ENCODE data around the gene ARHGAP42.

The ARHGAP42 gene

GRCh38 chr11:100752371-100753171 lies 65.5 kb downstream of the ARHGAP42 start:
- no peak overlapping the region for H3K4me3 ChIP-seq (ENCODE audit: low read depth, low read length)
- TF ChIP-seq MYC (IDR thresholded peaks at IDR 0.05; ENCODE audit: low read depth, low read length), result no peak
- TF ChIP-seq CTCF (IDR thresholded peaks at IDR 0.05; ENCODE audit: low read depth, low read length), result no peak
- DNase-seq (ENCODE audit: low read depth), result no peak

GRCh38 chr11:100753172-100753543 lies 66.1 kb downstream of the ARHGAP42 start:
- TF ChIP-seq MAX (IDR thresholded peaks at IDR 0.05; ENCODE audit: low read depth, low read length) (no peak), CTCF (IDR thresholded peaks at IDR 0.05; ENCODE audit: low read depth, low read length) (no peak), MYC (IDR thresholded peaks at IDR 0.05; ENCODE audit: low read depth, low read length) (no peak), POLR2A (IDR thresholded peaks at IDR 0.05; ENCODE audit: extremely low read depth, insufficient read length) (no peak)
- DNase-seq (ENCODE audit: low read depth), result no peak
- H3K4me3 ChIP-seq (ENCODE audit: low read depth, low read length), result no peak overlapping the region

GRCh38 chr11:100753571-100753970 lies 66.5 kb downstream of the ARHGAP42 start:
- DNase-seq (ENCODE audit: low read depth), result no peak
- no peak overlapping the region for H3K4me3 ChIP-seq (ENCODE audit: low read depth, low read length)
- TF ChIP-seq MAX (IDR thresholded peaks at IDR 0.05; ENCODE audit: low read depth, low read length) (no peak), POLR2A (IDR thresholded peaks at IDR 0.05; ENCODE audit: extremely low read depth, insufficient read length) (no peak), CTCF (IDR thresholded peaks at IDR 0.05; ENCODE audit: low read depth, low read length) (no peak), MYC (IDR thresholded peaks at IDR 0.05; ENCODE audit: low read depth, low read length) (no peak)

GRCh38 chr11:100756559-100756958 lies 69.5 kb downstream of the ARHGAP42 start:
- no peak for TF ChIP-seq MAX (IDR thresholded peaks at IDR 0.05; ENCODE audit: low read depth, low read length)
- no peak for DNase-seq (ENCODE audit: low read depth)
- H3K4me3 ChIP-seq (ENCODE audit: low read depth, low read length), result no peak overlapping the region

- DNase-seq (ENCODE audit: low read depth), result no peak
- TF ChIP-seq MYC (IDR thresholded peaks at IDR 0.05; ENCODE audit: low read depth, low read length), result no peak
- TF ChIP-seq CTCF (IDR thresholded peaks at IDR 0.05; ENCODE audit: low read depth, low read length), result no peak
- TF ChIP-seq MAX (IDR thresholded peaks at IDR 0.05; ENCODE audit: low read depth, low read length), result no peak
- TF ChIP-seq POLR2A (IDR thresholded peaks at IDR 0.05; ENCODE audit: extremely low read depth, insufficient read length), result no peak
Observed at GRCh38 chr11:100757646-100758045, 70.6 kb downstream of the ARHGAP42 start.

GRCh38 chr11:100759106-100759505 lies 72.0 kb downstream of the ARHGAP42 start:
- no peak overlapping the region for H3K4me3 ChIP-seq (ENCODE audit: low read depth, low read length)
- no peak for TF ChIP-seq CTCF (IDR thresholded peaks at IDR 0.05; ENCODE audit: low read depth, low read length)
- no peak for TF ChIP-seq MYC (IDR thresholded peaks at IDR 0.05; ENCODE audit: low read depth, low read length)
- no peak for TF ChIP-seq MAX (IDR thresholded peaks at IDR 0.05; ENCODE audit: low read depth, low read length)
- TF ChIP-seq POLR2A (IDR thresholded peaks at IDR 0.05; ENCODE audit: extremely low read depth, insufficient read length), result no peak
- DNase-seq (ENCODE audit: low read depth), result no peak

More at GRCh38 chr11:100757646-100758045, 70.6 kb downstream of the ARHGAP42 start:
- no peak overlapping the region for H3K4me3 ChIP-seq (ENCODE audit: low read depth, low read length)
